ENCODE results near the gene LRP8. TPM values are rescaled to one million over a fixed set of nuclear protein-coding genes. Genes with fewer than 3 reads are reported as not detected.

Gene LRP8
- total and polyA plus RNA-seq, 2 of the 13 experiments (the other 11 are each of a cell fraction or from before 2014, with no cell fraction given): 17.3 to 17.4 TPM

GRCh38 chr1:53220171-53220961 lies 107.5 kb downstream of the LRP8 start, which contains the start of gene CZIB (continued):
- TF ChIP-seq ZGPAT (CRISPR knock-in tag; IDR thresholded peaks at IDR 0.05) (peak; percentile 97), POGK (CRISPR knock-in tag; conservative IDR thresholded peaks at IDR 0.05) (peak; percentile 96; the same call in 1 of the 2 replicates), ZNF275 (CRISPR knock-in tag; IDR thresholded peaks at IDR 0.05; ENCODE audit: borderline replicate concordance) (peak; percentile 48; the same call in 1 of the 2 replicates), RAD21 (CRISPR knock-in tag; IDR thresholded peaks at IDR 0.05) (peak; percentile 43), ZNF558 (CRISPR knock-in tag; IDR thresholded peaks at IDR 0.05; ENCODE audit: borderline replicate concordance) (peak; percentile 90; the same call in 1 of the 2 replicates), KMT2B (CRISPR knock-in tag; IDR thresholded peaks at IDR 0.05) (peak; percentile 88), EP300 (IDR thresholded peaks at IDR 0.05; ENCODE audit: low read depth in 2 of 2, low read length in 2 of 2) (no peak; a peak in 1 of 4 replicates), EP300 (CRISPR knock-in tag; IDR thresholded peaks at IDR 0.05; ENCODE audit: borderline replicate concordance) (peak; percentile 43; the same call in 1 of the 2 replicates), SP2 (CRISPR knock-in tag; IDR thresholded peaks at IDR 0.05) (peak; percentile 46), SMAD1 (CRISPR knock-in tag; IDR thresholded peaks at IDR 0.05; ENCODE audit: borderline replicate concordance, low read depth) (peak; percentile 72; the same call in 1 of the 2 replicates), ZNF784 (CRISPR knock-in tag; IDR thresholded peaks at IDR 0.05; ENCODE audit: borderline replicate concordance) (peak; percentile 97), DRAP1 (CRISPR knock-in tag; IDR thresholded peaks at IDR 0.05) (peak; percentile 87), ZBTB10 (CRISPR knock-in tag; IDR thresholded peaks at IDR 0.05; ENCODE audit: borderline replicate concordance) (no peak; the same call in 1 of the 2 replicates), ZNF709 (CRISPR knock-in tag; IDR thresholded peaks at IDR 0.05) (peak; percentile 90; the same call in 1 of the 2 replicates), BHLHE40 (IDR thresholded peaks at IDR 0.05; ENCODE audit: low read length) (peak; percentile 6; the same call in 1 of the 2 replicates)
